ENCODE data around the gene EEF1A2.

- TF ChIP-seq POLR2AphosphoS5 (IDR thresholded peaks at IDR 0.05; ENCODE audit: insufficient read depth, low read depth, low read length), result no peak
- TF ChIP-seq EZH2 (IDR thresholded peaks at IDR 0.05; ENCODE audit: borderline replicate concordance, low read depth, low read length, severe bottlenecking), result no peak
- TF ChIP-seq, protein P1, sequence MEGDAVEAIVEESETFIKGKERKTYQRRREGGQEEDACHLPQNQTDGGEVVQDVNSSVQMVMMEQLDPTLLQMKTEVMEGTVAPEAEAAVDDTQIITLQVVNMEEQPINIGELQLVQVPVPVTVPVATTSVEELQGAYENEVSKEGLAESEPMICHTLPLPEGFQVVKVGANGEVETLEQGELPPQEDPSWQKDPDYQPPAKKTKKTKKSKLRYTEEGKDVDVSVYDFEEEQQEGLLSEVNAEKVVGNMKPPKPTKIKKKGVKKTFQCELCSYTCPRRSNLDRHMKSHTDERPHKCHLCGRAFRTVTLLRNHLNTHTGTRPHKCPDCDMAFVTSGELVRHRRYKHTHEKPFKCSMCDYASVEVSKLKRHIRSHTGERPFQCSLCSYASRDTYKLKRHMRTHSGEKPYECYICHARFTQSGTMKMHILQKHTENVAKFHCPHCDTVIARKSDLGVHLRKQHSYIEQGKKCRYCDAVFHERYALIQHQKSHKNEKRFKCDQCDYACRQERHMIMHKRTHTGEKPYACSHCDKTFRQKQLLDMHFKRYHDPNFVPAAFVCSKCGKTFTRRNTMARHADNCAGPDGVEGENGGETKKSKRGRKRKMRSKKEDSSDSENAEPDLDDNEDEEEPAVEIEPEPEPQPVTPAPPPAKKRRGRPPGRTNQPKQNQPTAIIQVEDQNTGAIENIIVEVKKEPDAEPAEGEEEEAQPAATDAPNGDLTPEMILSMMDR (IDR thresholded peaks at IDR 0.05; ENCODE audit: extremely low read depth in 1 of 2, insufficient read depth in 1 of 2, low read depth in 1 of 2, low read length in 2 of 2), result no peak
- TF ChIP-seq MYC (IDR thresholded peaks at IDR 0.05; ENCODE audit: low read depth, low read length), result no peak
- no peak for TF ChIP-seq POLR2A (IDR thresholded peaks at IDR 0.05; ENCODE audit: low read depth, low read length)
- no peak for TF ChIP-seq MAX (IDR thresholded peaks at IDR 0.05; ENCODE audit: insufficient read depth, insufficient read length)
- TF ChIP-seq JUN (IDR thresholded peaks at IDR 0.05; ENCODE audit: borderline replicate concordance, insufficient read depth, insufficient read length, low read depth), result no peak
Measured at GRCh38 chr20:63527184-63527583, 28.3 kb upstream of the EEF1A2 start.

Data from endothelial cell of umbilical vein (primary cell).